RWPE1 (cell line): ENCODE measurements around the gene S100A12.

Source experiments
- CTCF ChIA-PET: fragments of 350-600 bp; sonication (Branson Sonifier 250); formaldehyde crosslinking; extraction: SDS; loops from one replicate; lab custom pipeline; 2021; lab: Yijun Ruan, JAX
- POLR2A ChIA-PET: fragments of 400-600 bp; formaldehyde crosslinking; extraction: SDS; loops from one replicate; lab custom pipeline; 2020; ENCODE audit warnings: antibody characterized with exemption; ENCODE audit not compliant: low non-redundant PET; lab: Yijun Ruan, JAX
- DNase-seq: peaks from one replicate; pipeline ENCODE4 v3.0.0; 2012; ENCODE audit warnings: low spot score
- H3K27ac ChIP-seq: fragments of 450-650 bp; 2 replicates; pipeline ENCODE4 v1.5.1; 2017
- CTCF ChIP-seq: fragments of 450-650 bp; conservative IDR thresholded peaks from 2 replicates; pipeline ENCODE4 v1.5.1; 2017; ENCODE audit warnings: low read depth, mild to moderate bottlenecking

The S100A12 gene

GRCh38 chr1:153339802-153340201 lies 35.6 kb downstream of the S100A12 start:
- H3K27ac ChIP-seq = no peak overlapping the region
- TF ChIP-seq CTCF = no peak
- POLR2A ChIA-PET = no interaction called here
- CTCF ChIA-PET = interaction anchor here (0.6 kb wide), 1 partner anchor 172 kb away, joined by 5 read pairs; no protein-coding TSS in a partner anchor
- no peak for DNase-seq

- ChIA-PET CTCF (interaction anchor here (0.6 to 1.0 kb wide), 2 partner anchors 16 to 468 kb away, joined by 3 read pairs; no protein-coding TSS in a partner anchor), POLR2A (no interaction called here)
- no peak overlapping the region for H3K27ac ChIP-seq
- no peak for DNase-seq
- no peak for TF ChIP-seq CTCF
These were observed 37.2 kb downstream of the S100A12 start for GRCh38 chr1:153337980-153338853.

GRCh38 chr1:153336650-153337049 lies 38.8 kb downstream of the S100A12 start:
- no peak for TF ChIP-seq CTCF
- H3K27ac ChIP-seq = no peak overlapping the region
- no peak for DNase-seq
- ChIA-PET POLR2A (no interaction called here), CTCF (no interaction called here)

GRCh38 chr1:153333902-153334301 lies 41.5 kb downstream of the S100A12 start:
- no peak overlapping the region for H3K27ac ChIP-seq
- ChIA-PET CTCF (no interaction called here), POLR2A (no interaction called here)
- no peak for DNase-seq
- no peak for TF ChIP-seq CTCF

GRCh38 chr1:153324912-153325311 lies 50.5 kb downstream of the S100A12 start:
- TF ChIP-seq CTCF = no peak
- no peak overlapping the region for H3K27ac ChIP-seq
- POLR2A ChIA-PET = no interaction called here
- CTCF ChIA-PET = no interaction called here
- DNase-seq = no peak
